OCI-LY7 (cell line): Measurements from ENCODE around the gene PRAC2. TPM values are rescaled to one million over a fixed set of nuclear protein-coding genes. Genes with fewer than 3 reads are reported as not detected.

Experiments used
- BruUV-seq: library from RNA; stranded (reverse); fragments of 400-500 nt; replicated peaks from 2 replicates; lab custom pipeline; 2021; lab: Mats Ljungman, UMichigan
- CTCF ChIA-PET: fragments of 300-600 bp; sonication (Branson Sonifier 250); formaldehyde crosslinking; loops from one replicate; lab custom pipeline; 2022; ENCODE audit warnings: antibody characterized with exemption; ENCODE audit not compliant: unreplicated experiment; lab: Charles Lee
- POLR2A ChIA-PET: fragments of 300-600 bp; sonication (Branson Sonifier 250); formaldehyde crosslinking; loops from one replicate; lab custom pipeline; 2022; ENCODE audit warnings: antibody characterized with exemption; lab: Charles Lee
- DNase-seq: peaks from one replicate; pipeline ENCODE4 v3.0.0-alpha.2; 2015; ENCODE audit warnings: low spot score
- H2AFZ ChIP-seq: fragments of 200-600 bp; sonication (generic), shearing (Covaris generic); 2 replicates; pipeline ENCODE4 v1.6.1; 2014; ENCODE audit warnings: mild to moderate bottlenecking, antibody characterized with exemption, low read length, moderate library complexity
- H3K27ac ChIP-seq: fragments of 200-600 bp; sonication (generic); 2 replicates; pipeline ENCODE4 v1.5.1; 2014; ENCODE audit warnings: mixed run types, low read depth, mild to moderate bottlenecking, moderate library complexity, low read length, inconsistent platforms; ENCODE audit not compliant: poor library complexity, severe bottlenecking
- H3K36me3 ChIP-seq: fragments of 200-600 bp; sonication (generic); 2 replicates; pipeline ENCODE4 v1.6.1; 2014; ENCODE audit warnings: mild to moderate bottlenecking, antibody characterized with exemption, low read length, moderate library complexity, mixed read lengths; ENCODE audit not compliant: insufficient read depth
- H3K4me1 ChIP-seq: fragments of 200-600 bp; sonication (generic); 2 replicates; pipeline ENCODE4 v1.5.1; 2014; ENCODE audit warnings: mild to moderate bottlenecking, low read length; ENCODE audit not compliant: insufficient read depth, poor library complexity, severe bottlenecking
- H3K4me2 ChIP-seq: fragments of 200-600 bp; sonication (generic); 2 replicates; pipeline ENCODE4 v1.6.1; 2014; ENCODE audit warnings: mild to moderate bottlenecking, low read length
- H3K4me3 ChIP-seq: fragments of 200-600 bp; sonication (generic); 2 replicates; pipeline ENCODE4 v1.5.1; 2014; ENCODE audit warnings: mild to moderate bottlenecking, low read depth, low read length; ENCODE audit not compliant: poor library complexity, severe bottlenecking
- H3K79me2 ChIP-seq: fragments of 200-600 bp; sonication (generic); 2 replicates; pipeline ENCODE4 v1.6.1; 2016; ENCODE audit warnings: low read depth, mild to moderate bottlenecking, low read length, moderate library complexity, mixed read lengths; ENCODE audit not compliant: insufficient read depth
- H3K9me2 ChIP-seq: fragments of 200-600 bp; sonication (generic); 2 replicates; pipeline ENCODE4 v1.6.1; 2016; ENCODE audit warnings: mild to moderate bottlenecking, low read length, mixed read lengths; ENCODE audit not compliant: insufficient read depth
- H3K9me3 ChIP-seq: fragments of 200-600 bp; sonication (generic); 2 replicates; pipeline ENCODE4 v1.6.1; 2014; ENCODE audit warnings: mild to moderate bottlenecking, mixed run types, low read length, mixed read lengths
- H4K20me1 ChIP-seq: fragments of 200-600 bp; sonication (generic); 2 replicates; pipeline ENCODE4 v1.6.1; 2014; ENCODE audit warnings: mild to moderate bottlenecking, antibody characterized with exemption, low read length, moderate library complexity, mixed read lengths; ENCODE audit not compliant: insufficient read depth
- CTCF ChIP-seq: fragments of 200-600 bp; sonication (generic); conservative IDR thresholded peaks from 2 replicates; pipeline ENCODE4 v1.5.1; 2014; ENCODE audit warnings: mild to moderate bottlenecking, antibody characterized with exemption, low read length, moderate library complexity, mixed read lengths
- EZH2phosphoT487 ChIP-seq: fragments of 200-600 bp; sonication (generic); IDR thresholded peaks from 2 replicates; pipeline ENCODE4 v1.6.1; 2018; ENCODE audit warnings: low read depth, borderline replicate concordance, mild to moderate bottlenecking, mixed run types, antibody characterized with exemption, low read length, moderate library complexity, mixed read lengths
- intact Hi-C: fragments of 100-400 bp; cut with micrococcal nuclease; formaldehyde crosslinking; loops from one replicate; pipeline ENCODE4 v1.10.0; 2022; ENCODE audit not compliant: unreplicated experiment
- total RNA-seq, 2 experiments: library from RNA; depleted of rRNA in 1 of 2; stranded (reverse); fragments of >200 nt in 1 of 2; shearing (Covaris generic) in 1 of 2; gene quantifications; 2 replicates each; pipeline ENCODE4 v1.2.3, GENCODE V29; 2014 to 2022

PRAC2 gene
- total RNA-seq, 2 experiments from 2014 or later: not detected

- POLR2A ChIA-PET: interaction anchor here (0.7 kb wide), 1 partner anchor 207 kb away, joined by 3 read pairs; no protein-coding TSS in a partner anchor
- intact Hi-C loops: no loop called here
- H3K4me3 ChIP-seq: no peak overlapping the region
- no peaks in the 10 kb centered on the region for H3K9me2 ChIP-seq
- H3K36me3 ChIP-seq: no peaks in the 10 kb centered on the region
- no peaks in the 10 kb centered on the region for H3K79me2 ChIP-seq
- no peak for TF ChIP-seq CTCF
- no peak for TF ChIP-seq EZH2phosphoT487
- no peaks in the 10 kb centered on the region for H4K20me1 ChIP-seq
- H3K4me2 ChIP-seq: no peak overlapping the region
- H2AFZ ChIP-seq: no peak overlapping the region
- no peaks in the 10 kb centered on the region for H3K4me1 ChIP-seq
- CTCF ChIA-PET: no interaction called here
- no peaks in the 10 kb centered on the region for H3K9me3 ChIP-seq
- BruUV-seq: no TSS peak
- no peak overlapping the region for H3K27ac ChIP-seq
- no peak for DNase-seq
These were observed 26.9 kb downstream of the PRAC2 start for GRCh38 chr17:48749621-48750553.

GRCh38 chr17:48751172-48751571 is 28.2 kb downstream of the PRAC2 start:
- Histone ChIP-seq H3K4me2 (no peak overlapping the region), H3K9me2 (no peaks in the 10 kb centered on the region), H3K36me3 (no peaks in the 10 kb centered on the region), H3K4me3 (no peak overlapping the region), H3K9me3 (no peaks in the 10 kb centered on the region), H3K79me2 (no peaks in the 10 kb centered on the region), H3K27ac (no peak overlapping the region), H2AFZ (no peak overlapping the region), H4K20me1 (no peaks in the 10 kb centered on the region), H3K4me1 (no peaks in the 10 kb centered on the region)
- CTCF ChIA-PET: no interaction called here
- DNase-seq: no peak
- no TSS peak for BruUV-seq
- intact Hi-C loops: no loop called here
- TF ChIP-seq CTCF (no peak), EZH2phosphoT487 (no peak)
- POLR2A ChIA-PET: no interaction called here
